Thyroid gland (tissue), 4 donors: ENCODE data around the gene UNC45B. TPM values are rescaled to one million over a fixed set of nuclear protein-coding genes. Genes with fewer than 3 reads are reported as not detected.
"Not testable (repeated sequence)": the region's sequence is repeated elsewhere in the genome, so short reads cannot be mapped to it uniquely, and the experiment has no call there.

Source experiments
- DNase-seq, 2 donors: peaks; one replicate each; pipeline ENCODE4 v3.0.0-alpha.2; 2019
- H3K27ac ChIP-seq, 3 donors: fragments of 200-600 bp; sonication (generic); 1 replicate in 2 of 3; 2 replicates in 1 of 3; pipeline ENCODE4 v1.5.1; 2016 to 2019; ENCODE audit warnings: mild to moderate bottlenecking in 1 of 3, moderate library complexity in 1 of 3
- H3K27me3 ChIP-seq: fragments of 200-600 bp; sonication (generic); one replicate; pipeline ENCODE4 v1.5.1; 2019
- H3K36me3 ChIP-seq, 2 donors: fragments of 200-600 bp; sonication (generic); one replicate each; pipeline ENCODE4 v1.5.1; 2016 to 2019
- H3K4me1 ChIP-seq, 2 donors: fragments of 200-600 bp; sonication (generic); one replicate each; pipeline ENCODE4 v1.5.1; 2017 to 2019
- H3K4me3 ChIP-seq, 3 donors: fragments of 200-600 bp; sonication (generic); replicated peaks in 1 of 3; 1 replicate in 2 of 3; 2 replicates in 1 of 3; pipeline ENCODE4 v1.5.1; 2016; ENCODE audit warnings: mild to moderate bottlenecking in 1 of 3
- H3K9me3 ChIP-seq: fragments of 200-600 bp; sonication (generic); one replicate; pipeline ENCODE4 v1.5.1; 2017
- POLR2A ChIP-seq, 2 donors: fragments of 450-650 bp; IDR thresholded peaks; one replicate each; pipeline ENCODE4 v1.6.1; 2017; ENCODE audit warnings: antibody characterized with exemption in 2 of 2, mild to moderate bottlenecking in 2 of 2, moderate library complexity in 1 of 2
- WGBS, 2 donors: methylation state at CpG; one replicate each; pipeline ENCODE4 v1.1.5; 2017; 5-methylcytosine and 5-hydroxymethylcytosine counted together
- intact Hi-C: fragments of 100-400 bp; cut with DNase I; formaldehyde crosslinking; loops from one replicate; pipeline ENCODE4 v1.15.1; 2023
- total RNA-seq, 4 donors: library from RNA; depleted of rRNA; stranded (reverse); fragments of >200 nt; gene quantifications; one replicate each; pipeline ENCODE4 v1.2.3, GENCODE V29; 2016
- TF ChIP-seq, protein P1 (sequence below), 6 experiments: fragments of 200-600 bp in 3 of 6; fragments of 450-650 bp in 3 of 6; sonication (generic) in 3 of 6; IDR thresholded peaks; one replicate each; pipeline ENCODE4 v1.5.1; 2016 to 2019; ENCODE audit warnings: antibody characterized with exemption in 6 of 6, mild to moderate bottlenecking in 2 of 6, inconsistent platforms in 1 of 6, moderate library complexity in 1 of 6

UNC45B gene
- total RNA-seq, 4 donors from 2014 or later, result not detected

DNA sequence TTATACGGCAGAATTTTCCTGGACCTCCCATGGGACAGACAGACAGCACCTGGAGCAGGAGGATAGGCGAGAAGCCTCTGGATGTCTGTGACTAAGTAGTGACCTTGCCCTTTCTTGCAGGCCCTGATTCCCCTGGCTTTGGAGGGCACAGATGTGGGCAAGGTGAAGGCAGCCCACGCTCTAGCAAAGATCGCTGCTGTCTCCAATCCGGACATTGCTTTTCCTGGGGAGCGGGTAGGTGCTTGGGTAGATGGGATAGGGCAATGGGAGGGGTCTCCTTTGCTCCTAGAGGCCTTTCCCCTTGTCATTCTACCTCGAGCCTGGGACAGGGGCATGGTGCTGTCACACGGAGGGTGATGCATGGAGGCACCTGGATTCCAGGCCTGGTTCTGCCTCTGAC lies 29.3 kb downstream of the UNC45B start:
- WGBS, 2 donors, result 76% methylated on average over 4 to 8 of the region's 8 CpGs
- Histone ChIP-seq H3K27me3 (no peaks in the 10 kb centered on the region), H3K9me3 (no peaks in the 10 kb centered on the region), H3K4me1 (no peaks in the 10 kb centered on the region), H3K36me3 (no peaks in the 10 kb centered on the region), H3K27ac (no peak overlapping the region), H3K4me3 (no peak overlapping the region)
- no peak for DNase-seq
- intact Hi-C loops, result loop anchor here (10.0 kb wide), 1 partner anchor 358 kb away; the partner anchor contains the start of gene SLFN12L
- TF ChIP-seq, protein P1, sequence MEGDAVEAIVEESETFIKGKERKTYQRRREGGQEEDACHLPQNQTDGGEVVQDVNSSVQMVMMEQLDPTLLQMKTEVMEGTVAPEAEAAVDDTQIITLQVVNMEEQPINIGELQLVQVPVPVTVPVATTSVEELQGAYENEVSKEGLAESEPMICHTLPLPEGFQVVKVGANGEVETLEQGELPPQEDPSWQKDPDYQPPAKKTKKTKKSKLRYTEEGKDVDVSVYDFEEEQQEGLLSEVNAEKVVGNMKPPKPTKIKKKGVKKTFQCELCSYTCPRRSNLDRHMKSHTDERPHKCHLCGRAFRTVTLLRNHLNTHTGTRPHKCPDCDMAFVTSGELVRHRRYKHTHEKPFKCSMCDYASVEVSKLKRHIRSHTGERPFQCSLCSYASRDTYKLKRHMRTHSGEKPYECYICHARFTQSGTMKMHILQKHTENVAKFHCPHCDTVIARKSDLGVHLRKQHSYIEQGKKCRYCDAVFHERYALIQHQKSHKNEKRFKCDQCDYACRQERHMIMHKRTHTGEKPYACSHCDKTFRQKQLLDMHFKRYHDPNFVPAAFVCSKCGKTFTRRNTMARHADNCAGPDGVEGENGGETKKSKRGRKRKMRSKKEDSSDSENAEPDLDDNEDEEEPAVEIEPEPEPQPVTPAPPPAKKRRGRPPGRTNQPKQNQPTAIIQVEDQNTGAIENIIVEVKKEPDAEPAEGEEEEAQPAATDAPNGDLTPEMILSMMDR (IDR thresholded peaks at IDR 0.05), result no peak
- no peak for TF ChIP-seq POLR2A (IDR thresholded peaks at IDR 0.05)

DNA sequence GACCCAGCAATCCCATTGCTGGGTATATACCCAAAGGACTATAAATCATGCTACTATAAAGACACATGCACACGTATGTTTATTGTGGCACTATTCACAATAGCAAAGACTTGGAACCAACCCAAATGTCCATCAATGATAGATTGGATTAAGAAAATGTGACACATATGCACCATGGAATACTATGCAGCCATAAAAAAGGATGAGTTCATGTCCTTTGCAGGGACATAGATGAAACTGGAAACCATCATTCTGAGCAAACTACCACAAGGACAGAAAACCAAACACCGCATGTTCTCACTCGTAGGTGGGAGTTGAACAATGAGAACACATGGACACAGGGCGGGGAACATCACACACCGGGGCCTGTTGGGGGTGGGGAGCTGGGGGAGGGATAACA lies 31.8 kb downstream of the UNC45B start:
- not testable (repeated sequence) for H3K36me3 ChIP-seq, H3K4me3 ChIP-seq, H3K9me3 ChIP-seq, H3K27me3 ChIP-seq, H3K27ac ChIP-seq, DNase-seq, H3K4me1 ChIP-seq
- WGBS, 2 donors, result 93 to 99% methylated on average over 5 of the region's 5 CpGs
- intact Hi-C loops, result loop anchor here (10.0 kb wide), 1 partner anchor 355 kb away; the partner anchor contains the start of gene SLFN12L

DNA sequence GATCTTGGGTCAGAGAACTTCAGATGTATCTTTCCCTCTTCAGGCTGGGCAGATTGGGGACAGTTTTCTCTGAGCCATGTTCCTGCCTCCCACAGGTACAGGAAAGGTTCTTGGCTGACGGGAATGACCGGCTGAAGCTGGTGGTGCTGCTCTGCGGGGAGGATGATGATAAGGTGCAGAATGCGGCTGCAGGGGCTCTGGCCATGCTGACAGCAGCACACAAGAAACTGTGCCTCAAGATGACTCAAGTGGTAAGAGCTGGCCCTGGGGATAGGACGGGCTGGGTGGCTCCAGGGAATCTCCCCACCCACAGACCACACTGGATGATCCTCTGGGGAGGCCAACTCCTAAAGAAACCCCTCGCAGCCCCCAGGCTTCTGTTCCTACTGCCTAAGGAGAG lies 35.7 kb downstream of the UNC45B start:
- H3K36me3 ChIP-seq, result no peaks in the 10 kb centered on the region
- no peaks in the 10 kb centered on the region for H3K4me1 ChIP-seq
- 63 to 69% methylated on average over 6 of the region's 6 CpGs for WGBS, 2 donors
- intact Hi-C loops, result no loop called here
- DNase-seq, result no peak
- no peak overlapping the region for H3K27ac ChIP-seq
- no peak for TF ChIP-seq POLR2A (IDR thresholded peaks at IDR 0.05)
- TF ChIP-seq, protein P1 (IDR thresholded peaks at IDR 0.05), result no peak
- H3K4me3 ChIP-seq, result no peak overlapping the region
- H3K27me3 ChIP-seq, result no peaks in the 10 kb centered on the region
- no peaks in the 10 kb centered on the region for H3K9me3 ChIP-seq

DNA sequence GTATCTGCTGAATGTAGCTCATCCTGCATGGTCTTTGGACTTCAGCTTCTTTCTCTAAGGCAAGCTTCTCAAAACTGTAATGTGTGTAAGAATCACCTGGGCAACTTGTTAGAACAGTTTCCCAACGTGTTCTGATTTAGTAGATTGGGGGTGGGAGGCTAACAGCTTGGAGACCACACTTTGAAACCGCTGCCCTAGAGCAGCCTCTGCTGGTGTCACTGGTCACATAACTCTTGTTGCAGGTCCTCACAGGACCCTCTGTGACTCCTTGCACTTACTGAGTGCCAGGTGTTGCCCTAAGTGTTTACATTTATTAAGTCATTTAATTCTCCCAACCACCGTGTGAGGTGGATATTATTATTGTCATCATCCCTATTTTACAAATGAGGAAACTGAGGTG lies 36.7 kb downstream of the UNC45B start:
- intact Hi-C loops, result no loop called here
- H3K4me3 ChIP-seq, result no peak overlapping the region
- TF ChIP-seq POLR2A (IDR thresholded peaks at IDR 0.05), result no peak
- TF ChIP-seq, protein P1 (IDR thresholded peaks at IDR 0.05), result no peak
- H3K9me3 ChIP-seq, result no peaks in the 10 kb centered on the region
- no peak overlapping the region for H3K27ac ChIP-seq
- H3K27me3 ChIP-seq, result no peaks in the 10 kb centered on the region
- WGBS, 2 donors, result 45 to 54% methylated on average over 3 of the region's 3 CpGs
- DNase-seq, result no peak
- no peaks in the 10 kb centered on the region for H3K36me3 ChIP-seq
- no peaks in the 10 kb centered on the region for H3K4me1 ChIP-seq

DNA sequence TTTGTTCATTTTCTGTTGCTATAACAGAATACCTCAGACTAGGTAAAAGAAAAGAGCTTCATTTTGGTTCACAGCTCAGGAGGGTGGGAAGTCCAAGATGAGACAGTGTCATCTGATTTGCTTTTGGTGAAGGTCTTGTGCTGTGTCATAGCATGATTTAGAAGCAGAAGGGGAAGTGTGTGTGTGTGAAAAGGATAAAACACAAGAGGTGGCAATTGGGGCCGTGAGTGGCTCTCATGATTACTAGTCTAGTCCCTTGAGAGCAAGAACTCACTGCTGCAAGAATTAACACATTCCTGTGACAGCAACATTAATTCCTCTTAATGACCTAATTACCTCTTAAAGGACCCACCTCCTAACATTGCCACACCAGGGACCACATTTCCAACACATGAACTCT lies 38.2 kb downstream of the UNC45B start:
- Histone ChIP-seq H3K4me1 (no peaks in the 10 kb centered on the region), H3K36me3 (no peaks in the 10 kb centered on the region), H3K27ac (no peak overlapping the region), H3K9me3 (no peaks in the 10 kb centered on the region), H3K4me3 (no peak overlapping the region), H3K27me3 (no peaks in the 10 kb centered on the region)
- TF ChIP-seq, protein P1 (IDR thresholded peaks at IDR 0.05), result no peak
- TF ChIP-seq POLR2A (IDR thresholded peaks at IDR 0.05), result no peak
- intact Hi-C loops, result no loop called here
- no peak for DNase-seq
- 30 to 52% methylated on average over 1 of the region's 1 CpG for WGBS, 2 donors

DNA sequence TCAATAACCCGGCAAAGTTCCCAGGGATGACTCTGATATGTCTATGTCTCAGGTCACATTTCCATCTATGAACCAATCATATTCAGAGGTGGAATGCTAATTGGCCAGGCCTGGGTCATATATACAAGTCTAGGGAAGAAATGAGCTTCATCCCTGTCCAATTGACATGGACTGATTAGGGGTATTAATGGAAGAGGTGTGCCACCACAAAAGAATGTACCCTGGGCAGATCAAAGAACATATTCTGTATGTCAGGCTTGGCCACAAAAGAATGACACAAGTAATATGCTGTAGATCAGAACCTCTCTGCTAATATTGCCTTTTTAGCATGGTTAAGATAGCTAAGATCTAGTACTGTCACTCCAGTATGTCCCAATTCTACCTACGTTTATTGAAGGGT lies 39.9 kb downstream of the UNC45B start:
- intact Hi-C loops, result no loop called here
- H3K9me3 ChIP-seq, result no peaks in the 10 kb centered on the region
- TF ChIP-seq POLR2A (IDR thresholded peaks at IDR 0.05), result no peak
- TF ChIP-seq, protein P1 (IDR thresholded peaks at IDR 0.05), result no peak
- H3K27ac ChIP-seq, result no peak overlapping the region
- no peak for DNase-seq
- no peaks in the 10 kb centered on the region for H3K27me3 ChIP-seq
- WGBS, 2 donors, result 88 to 89% methylated on average over 2 of the region's 2 CpGs
- no peaks in the 10 kb centered on the region for H3K4me1 ChIP-seq
- no peaks in the 10 kb centered on the region for H3K36me3 ChIP-seq
- no peak overlapping the region for H3K4me3 ChIP-seq
